ENCODE data around the gene KIF13A.
"Not testable (repeated sequence)": the region's sequence is repeated elsewhere in the genome, so short reads cannot be mapped to it uniquely, and the experiment has no call there.

KIF13A gene

DNA sequence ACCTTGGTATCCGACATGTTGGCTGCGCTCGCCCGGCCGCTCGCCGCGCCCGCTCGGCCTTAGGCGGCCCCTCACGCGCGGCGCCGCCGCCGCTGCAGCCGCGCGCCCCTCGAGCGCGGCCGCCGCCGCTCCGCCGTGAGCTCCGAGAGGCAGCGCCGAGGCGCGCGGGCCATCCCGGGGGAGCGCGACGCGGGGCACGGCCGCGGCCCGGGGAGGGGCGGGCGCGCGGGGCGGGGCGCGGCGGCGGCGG, at the start of gene KIF13A:
Gene KIF13A (minus strand): TSS at position 189 of the 250 bp plus-strand sequence. CDS start 172 bp downstream, at position 17.
- DNase-seq: no peak

DNA sequence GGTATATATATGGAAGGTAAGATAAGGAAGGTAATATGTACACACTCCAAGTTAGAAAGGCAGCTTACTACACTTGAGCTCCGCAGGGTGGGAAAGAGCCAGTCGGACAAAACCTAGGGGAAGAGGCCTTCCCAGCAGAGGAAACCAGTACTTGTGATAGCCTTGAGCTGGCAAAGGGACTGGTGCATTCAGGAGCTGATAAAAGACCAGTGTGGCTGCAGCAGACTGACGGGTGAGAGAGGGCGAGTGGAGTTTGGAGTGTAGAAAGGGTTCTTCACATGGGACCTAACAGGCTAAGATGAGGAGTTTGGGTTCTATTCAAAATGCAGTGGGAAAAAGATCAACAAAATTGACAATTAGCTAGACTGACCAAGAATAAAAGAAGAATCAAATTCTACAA, 49.3 kb upstream of the KIF13A start:
- DNase-seq: no peak

DNA sequence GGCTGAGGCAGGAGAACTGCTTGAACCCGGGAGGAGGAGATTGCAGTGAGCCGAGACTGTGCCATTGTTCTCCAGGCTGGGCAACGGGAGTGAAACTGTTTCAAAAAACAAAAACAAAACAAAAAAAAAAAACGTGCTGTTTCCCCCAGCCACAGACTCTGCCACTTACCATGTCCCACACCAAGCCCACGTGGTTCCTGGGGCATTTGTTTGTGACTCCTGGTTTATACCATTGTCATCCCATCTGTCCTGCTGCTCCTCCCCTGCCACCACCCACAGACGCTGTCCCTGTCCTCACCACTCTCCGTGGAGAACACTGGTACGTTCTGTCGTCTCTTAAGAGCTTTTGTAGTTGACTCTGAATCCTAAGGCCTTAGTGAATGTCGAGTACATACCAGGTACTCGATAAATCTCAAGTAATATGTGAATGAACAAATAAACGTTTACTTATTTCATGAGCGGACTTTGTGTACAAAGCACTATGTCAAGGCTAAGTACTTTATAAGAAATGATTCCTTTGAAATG, 48.0 kb upstream of the KIF13A start:
- no peak for DNase-seq

DNA sequence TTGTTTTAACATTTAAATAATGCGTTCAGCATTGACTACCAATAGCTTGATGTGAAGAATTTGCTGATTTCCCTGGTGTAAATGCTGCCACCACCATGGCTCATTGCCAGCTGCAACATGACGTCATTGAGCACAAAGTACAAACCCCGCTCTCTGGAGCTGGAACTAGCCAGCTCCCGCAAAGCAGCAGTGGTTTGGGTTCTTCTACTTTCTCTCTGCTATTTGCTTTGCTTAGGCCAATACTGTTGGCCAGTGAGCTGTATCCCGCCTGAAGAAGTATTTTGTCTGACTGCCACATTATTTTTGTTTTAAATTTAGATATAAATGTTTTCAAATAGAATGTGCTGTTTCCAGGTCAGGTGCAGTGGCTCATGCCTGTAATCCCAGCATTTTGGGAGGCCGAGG, 47.4 kb upstream of the KIF13A start:
- DNase-seq: no peak

DNA sequence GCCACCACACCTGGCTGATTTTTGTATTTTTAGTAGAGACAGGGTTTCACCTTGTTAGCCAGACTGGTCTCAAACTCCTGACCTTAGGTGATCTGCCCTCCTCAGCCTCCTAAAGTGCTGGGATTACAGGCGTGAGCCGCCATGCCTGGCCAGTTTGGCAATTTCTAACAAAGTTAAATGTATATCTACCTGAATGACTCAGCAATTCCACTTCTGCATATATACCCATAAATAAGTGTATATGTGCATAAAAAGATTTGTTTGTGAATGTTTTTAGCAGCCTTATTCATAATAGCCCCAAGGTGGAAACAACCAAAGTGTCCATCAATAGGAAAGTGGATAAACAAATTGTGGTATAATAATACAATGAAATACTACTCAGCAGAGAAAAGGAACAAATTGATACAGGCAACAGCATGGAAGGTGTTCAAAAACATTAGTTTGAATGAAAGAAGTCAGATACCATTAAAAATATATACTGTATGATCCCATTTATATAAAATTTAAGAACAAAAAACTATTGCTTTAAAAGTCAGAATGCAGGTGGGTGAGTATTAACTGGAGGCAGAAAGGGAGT, 44.3 kb upstream of the KIF13A start:
- no peak for DNase-seq

DNA sequence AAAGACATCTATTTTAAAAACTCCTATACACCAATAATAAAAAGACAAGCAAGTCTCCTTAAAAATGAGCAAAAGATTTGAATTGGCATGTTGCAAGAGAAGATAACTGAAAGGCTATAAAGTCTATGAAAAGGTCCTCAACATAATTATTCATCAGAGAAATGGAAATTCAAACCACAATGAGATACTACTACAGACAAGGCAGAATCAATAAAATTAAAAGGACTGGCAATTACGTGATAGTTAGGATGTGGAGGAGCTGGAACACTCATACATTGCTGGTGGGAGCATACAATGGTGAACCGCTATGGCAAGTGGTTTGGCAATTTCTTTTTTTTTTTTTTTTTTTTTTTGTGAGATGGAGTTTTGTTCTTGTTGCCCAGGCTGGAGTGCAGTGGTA, 43.8 kb upstream of the KIF13A start:
- no peak for DNase-seq

DNA sequence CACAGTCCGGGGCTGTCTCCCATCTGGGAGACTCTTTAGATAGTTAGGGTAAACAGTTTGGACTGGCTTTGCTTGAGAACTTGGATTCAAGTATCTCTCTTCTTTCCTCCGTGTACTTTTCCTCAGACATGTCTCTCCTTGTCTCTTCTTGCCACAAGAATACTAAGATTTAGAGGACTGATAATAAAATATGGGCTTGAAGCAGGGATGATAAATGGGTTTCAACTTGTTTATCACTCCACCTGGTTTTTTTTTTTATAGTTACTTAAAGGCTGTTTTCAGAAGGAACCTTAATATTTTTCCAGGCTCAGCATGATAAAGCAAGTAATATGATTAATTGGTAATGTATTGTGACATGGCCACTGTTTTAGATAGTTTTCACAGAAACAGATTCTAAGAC, 40.9 kb upstream of the KIF13A start:
- DNase-seq: no peak

DNA sequence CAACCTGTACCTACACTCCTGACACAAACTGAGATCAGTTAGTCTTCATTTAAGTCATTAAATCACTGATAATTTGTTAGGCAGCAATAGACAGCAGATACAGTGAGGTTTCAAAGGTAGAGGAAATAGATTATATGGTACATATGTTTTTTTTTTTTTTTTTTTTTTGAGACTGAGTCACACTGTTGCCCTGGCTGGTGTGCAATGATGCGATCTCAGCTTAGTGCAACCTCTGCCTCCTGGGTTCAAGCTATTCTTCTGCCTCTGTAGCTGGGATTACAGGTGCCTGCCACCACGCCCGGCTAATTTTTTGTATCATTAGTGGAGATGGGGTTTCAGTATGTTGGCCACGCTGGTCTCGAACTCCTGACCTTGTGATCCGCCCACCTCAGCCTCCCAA, 38.2 kb upstream of the KIF13A start:
- no peak for DNase-seq

DNA sequence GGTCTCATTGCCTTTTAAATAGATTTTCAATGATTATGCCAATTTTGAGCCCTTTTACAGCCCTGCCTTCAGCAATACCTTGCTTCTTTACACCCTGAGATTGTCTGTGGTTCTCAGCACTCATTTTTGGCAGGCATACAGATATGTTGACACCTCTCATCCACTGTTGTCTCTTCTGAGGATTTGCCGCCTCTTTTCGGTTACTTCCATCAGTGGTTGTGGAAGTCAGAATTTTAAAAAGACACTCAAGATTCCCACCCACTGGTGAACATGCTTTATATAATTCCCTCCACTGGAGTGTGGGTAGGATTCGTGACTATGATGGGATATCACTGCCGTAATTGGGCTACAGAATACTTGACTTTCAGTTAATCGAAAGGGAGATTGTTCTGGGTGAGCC, 37.4 kb upstream of the KIF13A start:
- DNase-seq: no peak

DNA sequence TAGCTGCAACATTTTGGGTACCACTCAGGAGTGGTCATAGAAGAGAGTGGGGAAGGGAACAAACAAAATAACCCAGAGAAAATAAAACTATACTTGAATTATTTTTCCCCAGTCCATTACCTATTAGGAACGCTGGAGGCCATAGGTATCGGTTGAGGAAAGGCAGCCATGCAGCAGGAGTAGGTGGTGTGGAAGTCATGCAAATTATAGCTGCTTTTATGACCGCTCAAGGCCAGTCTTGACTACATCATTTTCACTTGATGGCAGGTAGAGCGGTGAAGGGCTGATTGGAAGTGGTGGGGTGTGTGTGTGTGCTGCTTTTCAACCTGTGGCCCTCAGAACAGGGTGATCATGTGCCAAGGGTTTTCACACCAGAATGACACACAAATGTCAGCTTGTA, 36.5 kb upstream of the KIF13A start:
- no peak for DNase-seq

DNA sequence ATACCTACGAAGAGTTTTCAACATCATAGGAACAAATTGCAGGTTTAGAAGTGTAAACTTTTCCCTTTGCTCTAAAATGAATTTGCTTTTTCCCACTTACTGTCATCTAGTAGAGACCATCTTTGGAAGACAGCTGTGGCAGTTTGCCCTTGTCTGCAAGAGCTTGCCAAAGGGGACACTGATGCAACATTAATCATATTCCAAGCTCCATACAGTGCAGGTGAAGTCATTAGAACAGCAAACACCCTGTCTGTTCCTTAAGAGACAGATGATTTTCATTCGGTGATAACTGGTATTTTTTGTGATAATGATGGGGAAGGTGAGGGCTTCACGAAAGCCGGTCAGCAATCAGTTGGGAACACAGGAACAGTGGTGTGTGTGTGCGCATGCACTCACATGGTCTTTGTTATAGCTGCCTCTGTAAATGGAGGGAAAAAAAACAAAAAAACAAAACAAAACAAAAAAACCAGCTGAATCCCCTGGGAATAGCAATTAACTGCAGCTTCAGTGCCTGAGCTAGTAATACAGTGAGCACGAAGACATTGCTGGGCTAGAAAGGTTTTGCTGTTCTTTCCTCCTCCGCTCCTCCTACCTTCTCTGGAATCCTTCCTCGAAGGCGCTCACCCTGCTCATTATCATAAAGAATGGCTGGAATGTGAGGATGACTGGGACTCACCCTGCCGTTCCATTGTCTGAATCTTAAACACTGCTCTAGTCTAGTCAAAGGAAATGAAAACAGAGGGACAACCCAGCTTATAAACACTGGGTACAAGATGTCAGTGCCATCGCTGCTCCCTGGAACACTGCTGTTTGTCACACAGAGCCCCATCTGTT, 35.2 kb upstream of the KIF13A start:
- DNase-seq: peak in 1 of 2 experiments; percentile 18

DNA sequence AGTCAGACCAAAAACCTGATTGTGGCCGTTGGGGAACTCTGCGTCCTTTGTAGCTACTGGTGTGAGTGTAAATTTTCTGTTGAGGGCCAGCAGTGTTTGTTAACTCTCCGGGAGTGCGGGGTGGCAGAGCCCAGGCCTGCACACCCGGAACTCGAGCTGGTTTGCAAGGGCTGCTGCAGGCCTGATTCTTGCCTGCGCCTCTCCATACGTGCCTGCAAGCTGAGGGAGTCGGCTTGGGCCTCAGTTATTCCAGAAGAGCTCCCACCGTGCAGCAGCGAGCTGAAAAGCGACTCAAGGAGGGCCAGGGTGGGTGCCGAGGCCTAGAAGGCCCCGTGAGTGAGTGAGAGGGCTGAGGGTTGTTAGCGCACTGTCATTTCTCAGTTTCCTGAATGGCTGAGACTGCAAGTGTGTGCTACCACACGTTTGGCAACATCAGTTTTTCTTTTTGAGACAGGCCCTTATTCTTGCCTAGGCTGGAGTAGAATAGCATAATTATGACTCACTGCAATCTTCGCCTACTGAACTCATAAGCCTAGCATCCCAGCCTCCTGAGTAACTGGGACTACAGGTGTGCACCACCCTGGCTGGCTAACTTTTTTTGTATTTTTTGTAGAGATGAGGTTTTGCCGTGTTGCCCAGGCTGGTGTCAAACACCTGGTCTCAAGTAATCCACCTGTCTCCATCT, 33.9 kb upstream of the KIF13A start:
- no peak for DNase-seq

DNA sequence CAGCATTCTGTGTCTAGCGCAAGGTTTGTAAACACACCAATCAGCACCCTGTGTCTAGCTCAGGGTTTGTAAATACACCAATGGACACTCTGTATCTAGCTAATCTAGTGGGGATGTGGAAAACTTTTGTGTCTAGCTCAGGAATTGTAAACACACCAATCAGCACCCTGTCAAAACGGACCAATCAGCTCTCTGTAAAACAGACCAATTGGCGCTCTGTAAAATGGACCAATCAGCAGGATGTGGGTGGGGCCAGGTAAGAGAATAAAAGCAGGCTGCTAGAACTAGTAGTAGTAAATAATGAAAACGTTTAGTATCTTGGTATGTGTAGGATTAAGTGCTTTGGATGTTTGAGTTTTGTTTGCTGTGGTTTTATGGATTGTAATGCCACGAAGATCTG, 33.1 kb upstream of the KIF13A start:
- DNase-seq: not testable (repeated sequence)

DNA sequence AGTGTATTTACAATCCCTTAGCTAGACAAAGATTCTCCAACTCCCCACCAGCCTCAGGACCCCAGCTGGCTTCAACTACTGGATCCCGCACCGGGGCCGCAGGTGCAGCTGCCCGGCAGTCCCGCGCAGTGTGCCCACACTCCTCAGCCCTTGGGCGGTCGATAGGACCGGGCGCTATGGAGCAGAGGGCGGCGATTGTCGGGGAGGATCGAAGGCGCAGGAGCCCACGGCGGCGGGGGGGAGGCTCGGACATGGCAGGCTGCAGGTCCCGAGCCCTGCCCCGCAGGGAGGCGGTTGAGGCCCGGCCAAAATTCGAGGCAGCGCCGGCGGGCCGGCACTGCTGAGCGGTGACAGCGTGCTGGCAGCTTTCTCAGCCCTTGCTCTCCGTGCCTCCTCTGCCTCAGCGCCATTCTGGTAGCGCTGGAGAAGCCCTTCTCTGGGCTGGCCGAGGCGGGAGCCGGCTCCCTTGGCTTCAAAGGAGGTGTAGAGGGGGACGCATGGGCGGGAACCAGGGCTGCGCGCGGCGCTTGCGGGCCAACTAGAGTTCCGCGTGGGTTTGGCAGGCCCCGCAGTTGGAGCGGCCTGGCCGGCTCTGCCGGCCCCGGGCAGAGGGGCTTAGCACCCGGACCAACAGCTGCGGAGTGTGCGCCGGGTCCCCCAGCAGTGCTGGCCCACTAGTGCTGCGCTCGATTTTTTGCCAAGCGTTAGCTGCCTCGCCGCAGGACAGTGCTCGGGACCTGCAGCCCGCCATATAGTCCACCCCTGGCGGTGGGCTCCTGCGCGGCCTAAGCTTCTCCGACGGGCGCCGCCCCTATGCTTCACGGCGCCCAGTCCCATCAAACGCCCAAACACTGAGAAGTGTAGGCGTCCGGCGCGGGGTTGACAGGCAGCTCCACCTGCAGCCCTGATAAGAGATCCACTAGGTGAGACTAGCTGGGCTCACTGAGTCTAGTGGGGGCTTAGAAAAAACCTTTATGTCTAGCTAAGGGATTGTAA, 32.4 kb upstream of the KIF13A start:
- no peak for DNase-seq

DNA sequence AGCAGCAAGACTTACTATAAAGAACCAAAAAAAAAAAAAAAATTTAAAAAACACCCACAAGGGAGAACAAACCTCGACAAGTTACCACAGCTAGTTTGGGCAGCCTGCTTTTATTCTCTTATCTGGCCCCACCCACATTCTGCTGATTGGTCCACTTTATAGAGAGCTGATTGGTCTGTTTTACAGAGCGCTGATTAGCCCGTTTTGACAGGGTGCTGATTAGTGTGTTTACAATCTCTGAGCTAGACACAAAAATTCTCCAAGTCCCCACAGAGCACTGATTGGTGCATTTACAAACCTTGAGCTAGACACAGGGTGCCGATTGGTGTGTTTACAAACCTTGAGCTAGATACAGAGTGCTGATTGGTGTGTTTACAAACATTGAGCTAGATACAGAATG, 31.7 kb upstream of the KIF13A start:
- DNase-seq: not testable (repeated sequence)

DNA sequence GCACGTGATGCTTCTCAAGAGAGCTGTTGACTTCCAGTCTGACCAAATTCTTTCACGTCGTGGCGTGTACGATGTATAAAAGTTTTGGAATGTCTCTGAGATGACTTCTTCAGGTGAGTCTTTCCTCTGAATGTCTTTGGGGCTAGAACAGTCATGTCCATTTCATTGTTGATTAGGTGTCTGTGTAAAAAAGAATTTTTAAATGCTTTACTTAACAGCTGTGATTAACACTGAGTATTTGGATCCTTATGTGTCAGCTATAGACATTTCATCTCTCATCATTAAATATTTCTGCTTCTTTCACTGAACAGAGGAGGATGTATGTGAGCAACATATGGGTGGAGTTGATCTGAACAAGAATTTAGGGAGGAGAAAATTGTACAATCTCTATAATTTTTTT, 29.3 kb upstream of the KIF13A start:
- no peak for DNase-seq

DNA sequence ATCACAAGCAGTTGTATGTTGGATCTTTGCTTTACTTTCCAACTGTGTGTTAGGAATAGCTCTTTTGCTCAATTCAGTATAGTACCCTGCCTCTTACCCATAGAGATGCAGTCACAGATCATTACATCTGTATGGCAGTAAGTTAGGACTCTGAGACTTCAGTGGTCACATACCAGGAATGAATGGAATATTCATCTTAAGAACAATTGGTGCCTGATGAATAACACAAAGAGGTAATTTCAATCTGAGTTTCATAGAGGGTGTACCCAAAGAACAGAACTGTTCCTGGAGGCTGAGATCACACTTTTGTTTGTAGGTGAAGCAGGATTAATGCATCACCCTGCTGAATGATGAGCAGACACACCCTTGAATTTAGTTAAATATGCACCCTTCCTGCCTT, 28.7 kb upstream of the KIF13A start:
- DNase-seq: no peak

DNA sequence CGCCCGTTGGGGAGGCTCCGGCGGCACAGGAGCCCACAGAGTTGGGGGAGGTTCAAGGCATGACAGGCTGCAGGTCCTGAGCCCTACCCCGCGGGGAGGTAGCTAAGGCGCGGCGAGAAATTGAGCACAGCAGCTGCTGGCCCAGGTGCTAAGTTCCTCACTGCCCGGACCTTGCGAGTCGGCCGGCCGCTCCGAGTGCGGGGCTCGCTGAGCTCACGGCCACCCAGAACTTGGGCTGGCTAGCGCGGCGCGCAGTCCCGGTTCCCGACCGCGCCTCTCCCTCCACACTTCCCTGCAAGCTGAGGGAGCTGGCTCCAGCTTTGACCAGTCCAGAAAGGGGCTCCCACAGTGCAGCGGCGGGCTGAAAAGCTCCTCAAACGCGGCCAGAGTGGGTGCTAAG, 23.9 kb upstream of the KIF13A start:
- no peak for DNase-seq

DNA sequence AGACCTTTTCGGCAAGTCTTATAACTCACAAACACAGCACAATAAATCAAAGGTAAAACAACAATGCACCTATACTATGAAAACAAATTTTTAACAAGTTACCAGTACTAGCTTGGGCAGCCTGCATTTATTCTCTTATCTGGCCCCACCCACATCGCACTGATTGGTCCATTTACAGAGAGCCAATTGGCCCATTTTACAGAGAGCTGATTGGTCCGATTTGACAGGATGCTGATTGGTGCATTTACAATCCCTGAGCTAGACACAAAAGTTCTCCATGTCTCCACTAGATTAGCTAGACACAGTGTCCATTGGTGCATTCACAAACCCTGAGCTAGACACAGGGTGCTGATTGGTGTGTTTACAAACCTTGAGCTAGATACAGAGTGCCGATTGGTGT, 23.1 kb upstream of the KIF13A start:
- DNase-seq: not testable (repeated sequence)

DNA sequence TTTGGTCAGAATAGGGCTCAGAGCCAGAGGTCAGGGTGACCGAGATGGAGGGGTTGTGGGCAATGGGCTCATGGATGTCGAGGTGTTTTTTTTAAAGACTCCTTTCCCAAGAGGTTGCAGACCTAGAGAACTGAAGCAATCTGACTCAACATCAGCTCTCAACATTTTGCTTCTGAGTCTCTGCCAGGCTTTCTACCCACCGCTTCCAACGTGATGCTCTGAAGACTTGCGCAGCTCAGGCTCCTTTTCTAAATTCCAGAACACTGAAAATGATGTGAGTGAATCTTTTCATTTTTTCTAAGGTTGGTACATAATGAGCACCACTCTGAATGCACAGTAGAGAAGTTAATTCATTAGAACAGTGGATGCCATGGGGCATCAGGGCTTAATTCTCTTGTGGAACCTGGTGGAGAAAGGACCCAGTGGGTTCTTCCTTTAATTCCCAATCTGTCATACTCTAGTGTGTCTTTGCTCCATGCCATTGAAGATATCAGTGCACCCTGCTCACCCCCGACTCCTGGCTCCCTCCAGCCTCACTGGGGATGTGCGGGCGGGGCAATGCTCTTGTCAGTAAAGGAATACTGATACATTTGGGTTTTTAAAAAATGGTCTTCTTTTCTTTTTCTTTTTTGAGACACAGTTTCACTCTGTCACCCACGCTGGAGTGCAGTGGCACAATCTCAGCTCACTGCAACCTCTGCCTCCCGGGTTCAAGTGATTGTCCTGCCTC, 17.0 kb upstream of the KIF13A start:
- DNase-seq: no peak

DNA sequence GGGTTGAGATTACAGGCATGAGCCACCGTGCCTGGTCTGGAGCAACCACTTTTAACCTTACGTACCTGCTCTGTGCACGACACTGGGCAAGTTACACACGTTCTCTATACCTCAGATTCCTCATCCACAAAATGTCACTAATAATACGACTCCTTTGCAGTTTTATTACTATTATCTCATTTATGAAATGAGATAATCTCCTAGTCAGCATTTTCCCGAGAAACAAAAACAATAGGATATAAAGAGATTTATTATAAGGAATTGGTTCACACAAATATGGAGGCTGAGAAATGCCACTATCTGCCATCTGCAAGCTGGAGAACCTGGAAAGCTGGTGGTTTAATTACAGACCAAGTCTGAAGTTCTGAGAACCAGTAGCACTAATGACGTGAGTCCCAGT, 12.0 kb upstream of the KIF13A start:
- DNase-seq: no peak

DNA sequence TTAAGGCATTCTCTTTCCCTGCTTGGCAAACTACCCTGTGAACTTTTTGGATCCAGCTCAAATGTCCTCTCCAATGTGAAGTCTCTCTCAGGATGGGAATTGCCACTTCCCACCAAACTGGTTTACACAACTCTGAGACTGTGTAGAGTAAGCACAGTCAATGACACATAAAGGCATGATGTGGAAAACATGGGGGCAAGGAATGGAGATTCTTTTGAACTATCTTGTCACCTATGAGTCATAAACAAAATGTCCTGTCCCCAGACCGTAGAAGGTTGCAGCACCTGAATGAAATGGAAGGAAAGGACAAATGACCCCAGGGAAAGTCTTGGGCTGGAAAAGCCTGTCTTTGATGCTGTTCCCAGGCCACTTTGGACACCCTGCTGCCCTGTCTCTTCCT, 11.0 kb upstream of the KIF13A start:
- no peak for DNase-seq

Data from SW 1271 (cell line).